Skeletal muscle cell (primary cell): ENCODE measurements around the gene PDGFD.
"Not testable (repeated sequence)": the region's sequence is repeated elsewhere in the genome, so short reads cannot be mapped to it uniquely, and the experiment has no call there.

Source experiments
- DNase-seq: peaks from one replicate; pipeline ENCODE4 v3.0.0-alpha.2; 2010; ENCODE audit warnings: low read depth
- H3K4me3 ChIP-seq: 2 replicates; pipeline ENCODE4 v1.5.1; 2011; ENCODE audit warnings: low read depth, mild to moderate bottlenecking, control low read depth, low read length, moderate library complexity

Gene PDGFD

DNA sequence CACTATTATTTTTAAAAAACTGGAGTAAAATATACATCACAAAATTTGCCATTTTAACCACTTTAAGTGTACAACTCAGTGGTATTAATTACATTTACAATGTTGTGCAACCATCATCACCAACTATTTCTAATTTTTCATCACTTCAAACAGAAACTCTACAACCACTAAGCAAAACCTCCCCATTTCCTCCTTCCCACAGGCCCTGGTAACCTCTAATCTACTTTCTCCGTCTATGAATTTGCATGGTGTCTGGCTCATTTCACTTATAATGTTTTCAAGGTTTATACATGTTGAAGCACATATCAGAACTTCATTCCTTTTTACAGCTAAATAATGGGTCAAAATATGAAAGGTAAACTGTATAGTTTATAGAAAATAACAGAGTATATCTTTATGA, 103.1 kb downstream of the PDGFD start:
- no peak overlapping the region for H3K4me3 ChIP-seq
- no peak for DNase-seq

DNA sequence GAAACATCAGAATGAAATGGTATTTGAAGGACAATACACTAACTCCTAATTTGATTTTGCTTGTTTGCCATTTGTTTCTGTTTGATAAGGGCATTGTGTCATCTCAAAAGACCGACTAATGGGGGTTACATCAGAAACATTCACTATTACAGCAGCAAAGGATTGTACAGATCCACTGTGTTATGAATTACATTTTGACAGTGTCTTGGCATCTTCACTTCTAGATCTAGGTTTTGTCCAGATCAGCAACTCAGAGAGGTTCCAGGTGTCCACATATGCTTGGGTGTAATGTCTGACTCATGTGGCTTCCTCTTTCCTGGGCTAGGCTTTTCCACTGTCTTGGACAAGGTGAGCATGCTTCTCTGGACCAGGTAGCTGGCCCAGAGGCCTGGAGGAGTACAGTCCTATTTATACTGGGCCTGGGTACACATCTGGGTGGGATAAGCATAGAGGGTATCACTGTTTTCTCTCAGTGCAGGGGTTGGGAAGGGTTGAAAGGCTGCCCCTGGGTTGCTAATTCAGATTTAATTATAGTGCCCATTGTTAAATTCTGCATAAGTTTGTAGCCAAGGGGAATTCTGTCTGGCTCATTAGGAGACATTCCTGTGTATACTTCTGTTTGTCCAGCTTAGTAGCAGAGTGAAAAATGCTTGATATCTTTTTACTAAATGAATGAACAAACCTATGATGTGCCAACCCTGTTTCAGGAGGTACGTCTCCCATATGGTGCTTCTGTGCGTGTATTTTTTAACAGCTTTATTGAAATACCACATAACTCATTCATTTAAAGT, 103.7 kb downstream of the PDGFD start:
- no peak overlapping the region for H3K4me3 ChIP-seq
- DNase-seq, result no peak

DNA sequence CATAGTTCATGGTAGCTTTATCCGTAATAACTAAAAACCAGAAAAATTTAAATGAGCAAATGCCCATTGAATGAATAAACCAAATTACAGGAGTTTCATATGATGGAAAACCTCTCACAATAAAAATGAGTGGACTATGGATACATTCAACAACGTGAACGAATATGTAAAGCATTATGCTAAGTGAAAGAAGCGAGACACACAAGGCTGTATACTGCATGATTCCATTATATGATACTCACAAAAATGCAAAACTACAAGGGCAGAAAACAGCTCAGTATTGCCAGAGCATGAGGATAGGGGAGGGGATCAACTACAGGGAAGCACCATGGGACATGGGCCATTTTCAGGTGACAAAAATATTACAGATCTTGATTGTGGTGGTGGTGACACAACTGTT, 105.3 kb downstream of the PDGFD start:
- DNase-seq, result no peak
- H3K4me3 ChIP-seq, result no peak overlapping the region

DNA sequence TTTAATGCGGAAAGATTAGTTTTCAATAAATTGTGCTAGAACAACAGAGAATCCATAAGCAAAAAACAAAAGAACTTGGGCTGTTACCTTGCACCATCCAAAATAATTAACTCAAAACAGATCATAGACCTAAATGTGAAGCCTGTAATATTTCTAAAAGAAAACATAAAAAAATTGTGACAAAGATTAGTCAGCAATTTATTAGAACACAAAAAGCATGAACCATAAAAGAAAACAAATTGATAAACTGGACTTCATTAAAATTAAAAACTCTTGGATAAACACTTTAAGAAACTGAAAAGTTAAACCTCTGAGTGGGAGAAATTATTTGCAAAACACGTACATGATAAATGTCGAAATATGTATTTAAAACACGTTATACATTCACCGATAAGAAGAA, 106.0 kb downstream of the PDGFD start:
- no peak for DNase-seq
- H3K4me3 ChIP-seq, result no peak overlapping the region

DNA sequence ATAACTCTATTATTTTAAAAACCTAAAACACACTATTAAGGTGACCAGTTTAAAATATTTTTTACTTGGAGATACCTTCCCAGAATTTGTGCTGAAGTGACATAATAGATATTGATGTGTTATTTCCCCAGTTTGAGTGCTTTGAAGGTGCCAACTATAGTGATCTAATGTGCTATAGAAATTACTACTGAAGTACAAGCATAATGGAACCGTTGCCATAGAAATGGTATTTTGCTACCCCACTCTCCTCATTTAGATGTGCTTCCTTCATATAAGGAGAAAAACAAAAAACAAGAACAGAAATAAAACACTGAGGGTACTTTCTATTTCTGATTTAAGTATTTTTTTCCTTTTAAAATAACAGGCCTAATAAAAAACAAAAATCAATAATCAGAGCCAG, 108.4 kb downstream of the PDGFD start:
- H3K4me3 ChIP-seq, result no peak overlapping the region
- DNase-seq, result no peak

DNA sequence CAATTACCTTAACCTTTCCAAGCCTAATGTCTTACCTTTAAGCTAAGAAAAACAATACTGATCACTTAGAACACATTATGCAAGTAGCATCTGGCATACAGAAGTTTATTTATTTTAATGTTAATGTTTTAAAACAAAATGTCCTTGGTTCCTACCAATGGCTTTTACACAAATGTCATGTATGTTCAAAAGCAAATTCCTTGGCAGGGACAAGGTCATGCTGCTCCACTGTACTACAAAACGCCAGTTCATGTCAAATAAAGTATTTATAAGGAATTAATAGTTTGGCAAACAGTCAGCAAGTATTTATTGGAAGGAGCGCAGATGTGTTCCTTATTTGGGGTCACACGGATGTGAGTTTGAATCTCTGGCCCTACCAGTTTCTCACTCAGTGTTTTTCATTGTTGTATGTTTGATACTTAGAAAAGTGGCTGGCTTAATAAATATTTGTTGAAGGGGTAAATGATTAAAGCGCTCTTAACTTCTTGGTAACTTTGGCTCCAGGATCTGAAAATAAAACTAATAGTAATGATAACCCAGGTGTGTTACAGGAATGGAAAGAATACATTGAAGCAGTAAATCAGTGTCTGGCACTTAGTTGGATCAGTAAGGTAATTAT, 108.9 kb downstream of the PDGFD start:
- H3K4me3 ChIP-seq, result no peak overlapping the region
- DNase-seq, result no peak

DNA sequence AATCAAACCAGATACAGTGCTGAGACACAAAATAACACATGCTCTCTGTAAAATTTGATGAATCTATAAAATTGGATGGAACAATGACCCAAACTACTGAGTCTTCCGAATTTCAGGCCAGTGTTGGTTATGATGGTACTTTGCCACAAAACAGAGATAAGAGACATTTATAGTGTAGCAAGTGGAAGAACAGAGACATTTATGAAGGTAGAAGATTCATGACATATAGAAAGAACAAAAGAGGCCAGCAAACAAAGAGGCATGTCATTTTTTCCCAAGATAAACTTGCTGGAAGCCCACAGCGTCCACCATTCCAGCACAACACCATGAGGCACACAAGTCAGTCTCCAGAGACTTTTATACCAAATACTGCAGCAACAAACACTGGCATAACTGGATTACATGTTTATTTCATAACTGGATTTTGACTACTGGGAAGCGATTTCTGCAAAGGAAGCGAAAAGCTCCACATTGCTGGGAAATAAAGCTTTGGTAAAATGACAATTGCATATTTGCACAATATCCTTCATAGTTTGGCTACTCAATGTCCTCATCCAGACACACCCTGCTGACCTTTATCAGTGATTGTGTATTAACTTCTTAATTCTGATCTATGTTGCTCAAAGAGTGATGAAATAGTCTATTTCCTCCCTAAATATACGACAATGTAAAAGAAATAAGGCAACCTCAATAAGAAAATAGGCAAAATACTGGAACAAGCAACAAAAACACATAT, 110.0 kb downstream of the PDGFD start:
- no peak for DNase-seq
- H3K4me3 ChIP-seq, result no peak overlapping the region

DNA sequence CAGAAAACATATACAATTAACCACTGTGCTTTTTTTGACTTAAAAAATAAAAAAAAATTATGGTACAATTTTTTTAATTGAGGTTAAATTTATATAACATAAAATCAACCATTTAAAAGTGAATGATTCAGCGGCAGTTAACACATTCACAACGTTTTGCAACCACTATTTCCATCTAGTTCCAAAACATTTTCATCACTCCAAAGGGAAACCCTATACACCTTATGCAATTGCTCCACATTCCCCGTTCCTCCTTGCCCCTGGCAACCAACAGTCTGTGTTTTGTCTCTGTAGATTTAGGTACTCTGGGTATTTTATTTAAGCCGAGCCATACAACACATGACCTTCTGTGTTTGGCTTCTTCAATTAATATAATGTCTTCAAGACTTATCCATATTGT, 112.2 kb downstream of the PDGFD start:
- no peak for DNase-seq
- no peak overlapping the region for H3K4me3 ChIP-seq

DNA sequence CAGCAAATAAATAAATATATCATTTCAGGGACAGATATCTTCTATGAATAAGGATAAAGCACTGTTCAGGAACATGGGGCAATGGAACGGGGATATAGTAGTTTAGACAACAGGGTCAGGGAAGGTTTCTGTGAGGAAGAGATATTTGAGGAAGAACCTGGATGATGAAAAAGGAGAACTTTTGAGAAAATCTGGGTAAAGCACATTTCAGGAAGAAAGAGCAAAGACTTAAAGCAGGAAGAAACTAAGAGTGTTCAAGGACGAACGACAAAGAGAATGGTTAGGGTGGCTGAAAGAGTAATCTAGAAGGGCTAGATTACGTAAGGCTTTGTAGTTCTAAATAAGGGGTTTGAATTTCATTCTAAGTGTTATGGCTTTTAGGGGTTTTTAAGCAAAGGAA, 114.8 kb downstream of the PDGFD start:
- H3K4me3 ChIP-seq, result no peak overlapping the region
- no peak for DNase-seq

DNA sequence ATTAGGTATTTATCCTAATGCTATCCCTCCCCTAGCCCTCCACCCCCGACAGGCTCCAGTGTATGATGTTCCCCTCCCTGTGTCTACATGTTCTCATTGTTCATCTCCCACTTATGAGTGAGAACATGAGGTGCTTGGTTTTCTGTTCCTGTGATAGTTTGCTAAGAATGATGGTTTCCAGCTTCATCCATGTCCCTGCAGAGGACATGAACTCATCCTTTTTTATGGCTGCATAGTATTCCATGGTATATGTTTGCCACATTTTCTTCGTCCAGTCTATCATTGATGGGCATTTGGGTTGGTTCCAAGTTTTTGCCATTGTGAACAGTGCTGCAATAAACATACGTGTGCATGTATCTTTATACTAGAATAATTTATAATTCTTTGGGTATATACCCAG, 117.1 kb downstream of the PDGFD start:
- not testable (repeated sequence) for H3K4me3 ChIP-seq, DNase-seq

DNA sequence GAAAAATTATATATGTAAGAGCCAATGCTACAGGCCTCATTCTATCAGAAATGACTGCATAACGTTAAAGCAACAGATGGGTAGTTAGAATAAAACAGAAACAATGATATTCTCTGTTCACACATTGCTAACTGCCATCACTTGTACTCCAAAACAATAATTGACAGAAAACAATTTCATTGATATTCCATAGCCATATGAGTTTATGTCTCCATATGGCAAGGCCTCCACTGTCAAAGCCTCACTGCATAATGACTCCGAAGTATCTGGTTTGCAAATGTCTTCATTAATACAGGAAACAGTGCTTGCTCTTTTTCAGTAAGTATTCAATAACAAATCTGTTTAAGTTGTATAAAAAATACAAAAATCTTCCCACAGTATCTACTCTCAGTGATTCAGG, 117.6 kb downstream of the PDGFD start:
- H3K4me3 ChIP-seq, result no peak overlapping the region
- DNase-seq, result no peak

DNA sequence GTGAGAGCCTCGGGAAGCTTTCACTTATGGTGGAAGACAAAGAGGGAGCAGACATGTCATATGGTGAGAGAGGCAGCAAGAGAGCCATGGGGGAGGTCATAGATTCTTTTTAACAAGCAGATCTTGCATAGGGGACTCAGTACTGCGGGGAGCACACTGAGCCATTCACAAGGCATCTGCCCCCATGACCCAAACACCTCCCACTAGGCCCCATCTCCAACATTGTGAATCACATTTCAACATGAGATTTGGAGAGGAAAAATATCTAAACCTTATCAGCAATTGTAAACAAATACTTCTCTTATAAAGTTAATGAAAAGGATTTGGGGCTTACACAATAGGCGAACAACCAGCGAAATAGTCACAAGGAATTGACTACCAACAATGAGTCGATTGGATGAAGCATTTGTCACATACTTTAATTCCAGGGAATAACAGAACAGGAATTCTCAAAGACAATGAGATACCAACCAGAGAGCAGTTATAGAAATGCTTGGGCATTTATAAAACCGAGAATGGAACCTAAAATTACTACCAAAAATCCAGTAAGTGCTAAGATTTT, 120.2 kb downstream of the PDGFD start:
- H3K4me3 ChIP-seq, result no peak overlapping the region
- DNase-seq, result no peak

DNA sequence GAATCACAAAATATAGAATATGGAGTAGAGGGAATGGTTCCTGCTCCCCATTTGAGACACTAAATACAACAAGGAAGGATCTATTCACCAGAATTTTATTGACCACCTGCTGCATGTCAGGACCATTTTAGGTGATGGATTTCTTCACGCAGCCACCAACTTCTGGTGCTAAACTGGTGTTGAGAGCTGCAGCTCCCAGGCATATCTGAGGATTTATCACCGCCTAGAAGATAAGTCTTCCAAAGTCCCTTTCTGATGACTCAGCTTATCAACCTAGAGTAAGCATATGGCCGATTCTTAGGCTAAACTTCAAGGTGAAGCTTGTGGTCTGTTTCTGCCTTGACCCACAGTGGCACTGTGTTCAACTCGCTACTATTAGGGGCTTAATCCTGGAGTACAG, 120.8 kb downstream of the PDGFD start:
- no peak for DNase-seq
- no peak overlapping the region for H3K4me3 ChIP-seq

DNA sequence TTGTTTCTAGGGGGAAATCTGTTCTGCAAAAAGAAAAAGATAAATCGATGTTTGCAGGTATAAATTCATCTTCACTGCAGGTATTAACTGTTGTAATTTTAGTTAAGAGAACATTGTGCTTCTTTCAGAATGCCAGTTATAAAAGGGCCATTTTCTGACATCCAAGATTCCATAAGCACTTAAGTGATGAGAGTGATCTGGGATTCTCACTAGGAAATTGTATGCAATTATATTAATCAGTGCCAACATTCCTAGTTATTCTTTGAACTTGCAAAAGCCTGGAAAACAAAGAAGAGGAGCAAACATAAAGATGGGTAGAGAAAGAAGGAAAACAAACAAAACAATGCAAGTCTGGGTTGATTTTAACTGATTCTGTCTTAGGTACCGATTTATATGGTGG, 122.2 kb downstream of the PDGFD start:
- no peak overlapping the region for H3K4me3 ChIP-seq
- DNase-seq, result no peak

DNA sequence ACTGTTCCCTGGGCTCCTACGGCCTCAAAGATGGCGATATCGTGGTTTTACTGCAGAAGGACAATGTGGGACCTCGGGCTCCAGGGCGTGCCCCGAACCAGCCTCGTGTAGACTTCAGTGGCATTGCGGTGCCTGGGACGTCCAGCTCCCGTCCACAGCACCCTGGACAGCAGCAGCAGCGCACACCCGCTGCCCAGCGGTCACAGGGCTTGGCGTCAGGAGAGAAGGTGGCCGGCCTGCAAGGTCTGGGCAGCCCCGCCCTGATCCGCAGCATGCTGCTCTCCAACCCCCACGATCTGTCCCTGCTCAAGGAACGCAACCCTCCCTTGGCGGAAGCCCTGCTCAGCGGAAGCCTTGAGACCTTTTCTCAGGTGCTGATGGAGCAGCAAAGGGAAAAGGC, 127.0 kb downstream of the PDGFD start:
- no peak overlapping the region for H3K4me3 ChIP-seq
- no peak for DNase-seq

DNA sequence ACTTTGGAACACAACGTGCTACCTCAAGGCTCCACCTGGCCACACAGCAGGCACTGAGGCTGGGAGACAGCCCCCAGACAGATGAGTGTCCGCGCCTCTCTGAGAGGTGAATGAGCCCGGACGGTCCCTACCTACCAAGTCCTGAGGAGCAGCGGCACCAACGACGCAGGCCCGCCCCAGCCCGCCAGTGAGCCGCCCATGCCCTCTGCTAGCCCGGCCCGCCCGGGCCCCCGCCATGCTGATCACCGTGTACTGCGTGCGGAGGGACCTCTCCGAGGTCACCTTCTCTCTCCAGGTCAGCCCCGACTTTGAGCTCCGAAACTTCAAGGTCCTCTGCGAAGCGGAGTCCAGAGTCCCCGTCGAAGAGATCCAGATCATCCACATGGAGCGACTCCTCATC, 127.4 kb downstream of the PDGFD start, which contains the start of gene DDI1:
DDI1 (plus strand) TSS at position 53 of the 400 bp plus-strand sequence; CDS start at position 236, 183 bp downstream.
- DNase-seq, result no peak

DNA sequence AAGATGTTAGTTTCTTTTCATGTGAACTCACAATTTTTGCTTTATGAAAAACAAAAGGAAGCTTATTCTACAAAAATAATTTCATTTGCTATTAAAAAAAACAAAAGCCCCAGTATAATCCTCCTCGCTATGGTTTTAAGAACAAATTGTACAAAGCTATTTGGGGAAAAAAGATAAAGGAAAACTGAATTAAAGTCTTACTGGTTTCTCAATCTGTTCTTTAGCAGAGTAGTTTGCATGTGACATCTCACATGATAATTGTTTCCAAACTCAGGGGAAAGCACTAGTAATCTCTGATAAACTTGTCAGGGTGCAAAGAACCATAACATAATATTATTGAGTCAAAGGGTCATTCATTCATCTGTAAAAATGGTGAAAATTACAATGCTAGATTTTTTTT, 130.4 kb downstream of the PDGFD start:
- H3K4me3 ChIP-seq, result no peak overlapping the region
- no peak for DNase-seq

More for the DNA sequence above, 127.4 kb downstream of the PDGFD start, which contains the start of gene DDI1:
- no peak within 1 kb of the TSS for H3K4me3 ChIP-seq

DNA sequence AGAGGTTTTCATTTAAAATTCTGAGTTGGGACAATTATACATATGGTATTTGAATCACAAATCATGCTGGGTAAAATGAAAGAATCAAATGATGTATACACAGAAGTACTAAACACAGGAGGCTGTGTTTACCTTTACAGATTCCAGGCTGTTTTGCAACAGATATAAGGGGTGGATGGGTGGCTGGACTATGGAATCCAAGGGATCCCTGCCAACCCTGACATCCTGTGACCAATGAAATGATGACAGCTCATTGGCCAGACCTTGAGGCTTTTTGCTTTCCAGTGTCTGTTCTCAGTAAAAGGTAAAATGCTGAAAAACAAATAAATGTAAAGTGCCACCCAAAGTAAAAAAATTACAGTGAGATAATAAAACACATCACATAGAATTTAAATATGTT, 130.8 kb downstream of the PDGFD start:
- no peak overlapping the region for H3K4me3 ChIP-seq
- peak; percentile 76 for DNase-seq

DNA sequence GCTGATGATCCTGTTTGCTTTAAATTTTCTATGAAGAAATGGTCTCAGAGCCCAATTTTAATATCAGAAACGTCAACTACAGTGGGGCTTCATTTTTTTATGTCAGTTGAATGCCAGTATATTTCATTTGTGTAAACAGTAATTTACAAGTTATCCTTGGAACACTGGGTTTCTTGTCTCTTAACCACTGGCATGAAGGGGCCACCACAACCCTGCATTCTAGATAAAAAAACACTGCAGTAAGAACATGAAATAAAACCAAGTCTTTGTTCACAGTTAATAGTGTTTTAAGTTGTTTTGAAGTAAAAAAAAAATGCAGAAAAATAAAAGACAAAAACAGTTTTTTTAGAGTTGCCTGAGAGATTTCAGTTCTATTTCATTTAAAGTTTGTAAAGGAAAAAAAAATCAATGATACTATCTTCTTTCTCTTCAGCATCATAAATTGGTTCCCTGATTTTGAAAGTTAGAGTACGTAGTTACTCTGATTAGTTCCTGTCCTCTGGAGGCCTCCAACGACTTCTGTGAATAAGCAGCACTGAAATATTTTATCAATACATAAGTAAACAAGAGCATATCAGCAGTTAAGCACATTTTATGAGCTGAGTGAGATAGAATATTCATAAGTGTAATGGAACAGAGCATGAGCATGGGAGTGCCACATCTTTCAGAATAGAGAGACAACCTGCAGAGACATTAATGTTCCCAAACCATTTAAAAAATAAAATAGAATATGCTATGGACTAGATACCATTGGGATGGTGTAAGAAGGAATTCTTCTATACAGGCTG, 135.3 kb downstream of the PDGFD start:
- no peak for DNase-seq
- no peak overlapping the region for H3K4me3 ChIP-seq
